SKM-1 treated with dmso at 0.1 percent for 144 hours (cell line): ENCODE results near the gene FN3K.
"Not testable (repeated sequence)": the region's sequence is repeated elsewhere in the genome, so short reads cannot be mapped to it uniquely, and the experiment has no call there.

Experiments used
- DNase-seq: peaks from one replicate; lab custom pipeline; 2025; ENCODE audit not compliant: unreplicated experiment; lab: John Stamatoyannopoulos, UW

FN3K gene

GRCh38 chr17:82772026-82772425 is 36.6 kb downstream of the FN3K start:
- DNase-seq: no peak

DNA sequence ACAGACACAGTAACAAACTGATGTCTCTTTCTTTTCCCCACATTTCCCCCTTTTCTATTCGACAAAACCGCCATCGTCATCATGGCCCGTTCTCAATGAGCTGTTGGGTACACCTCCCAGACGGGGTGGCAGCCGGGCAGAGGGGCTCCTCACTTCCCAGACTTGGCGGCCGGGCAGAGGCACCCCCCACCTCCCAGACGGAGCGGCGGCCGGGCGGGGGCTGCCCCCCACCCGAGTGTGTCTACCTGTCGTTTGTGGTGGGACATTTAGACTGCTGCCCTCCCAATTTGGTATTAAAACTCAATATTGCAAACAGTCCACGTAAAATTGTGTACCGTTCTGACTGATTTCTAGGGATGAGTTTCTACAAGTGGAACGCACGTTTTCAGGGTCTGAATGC is 39.0 kb downstream of the FN3K start:
- DNase-seq: not testable (repeated sequence)

DNA sequence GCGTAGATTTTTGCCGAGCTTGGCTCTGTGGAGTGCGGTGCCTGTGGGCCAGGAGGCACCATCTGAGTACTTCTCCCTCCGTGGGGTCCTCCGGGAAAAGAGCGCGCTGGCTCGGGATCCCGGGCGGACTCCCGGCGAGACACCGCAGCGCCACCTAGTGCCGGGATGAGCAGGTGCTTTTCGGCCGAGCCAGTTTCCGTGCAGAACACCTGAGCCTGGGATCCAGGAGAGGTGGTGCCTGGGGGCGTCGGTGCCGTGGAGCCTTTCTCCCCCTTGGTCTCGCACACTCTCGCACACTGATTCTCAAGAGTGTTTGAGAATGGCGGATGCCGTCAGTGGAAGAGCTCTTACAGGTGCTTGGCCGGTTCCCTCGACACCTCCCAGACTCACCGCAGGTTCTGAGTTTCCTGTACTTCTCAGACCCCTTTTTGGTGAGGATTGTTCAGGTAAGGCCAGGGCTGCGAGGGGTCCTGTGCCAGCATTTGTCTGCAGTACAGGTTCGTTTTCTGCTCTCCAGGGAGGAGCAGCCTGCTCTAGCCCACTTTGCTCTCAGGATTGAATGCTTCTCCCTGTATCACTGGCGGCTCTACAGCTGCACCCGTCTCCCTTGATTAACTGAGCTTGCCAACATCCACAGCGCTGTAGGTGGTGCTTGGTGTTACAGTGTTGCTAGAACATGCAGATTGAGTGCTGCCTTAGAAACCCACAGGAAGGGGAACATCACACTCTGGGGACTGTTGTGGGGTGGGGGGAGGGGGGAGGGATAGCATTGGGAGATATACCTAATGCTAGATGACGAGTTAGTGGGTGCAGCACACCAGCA is 39.8 kb downstream of the FN3K start:
- peak; percentile 7 for DNase-seq

- DNase-seq: no peak
Observed at GRCh38 chr17:82776454-82776853, 41.0 kb downstream of the FN3K start.

- DNase-seq: not testable (repeated sequence)
Observed at GRCh38 chr17:82777778-82778375, 42.5 kb downstream of the FN3K start.

DNA sequence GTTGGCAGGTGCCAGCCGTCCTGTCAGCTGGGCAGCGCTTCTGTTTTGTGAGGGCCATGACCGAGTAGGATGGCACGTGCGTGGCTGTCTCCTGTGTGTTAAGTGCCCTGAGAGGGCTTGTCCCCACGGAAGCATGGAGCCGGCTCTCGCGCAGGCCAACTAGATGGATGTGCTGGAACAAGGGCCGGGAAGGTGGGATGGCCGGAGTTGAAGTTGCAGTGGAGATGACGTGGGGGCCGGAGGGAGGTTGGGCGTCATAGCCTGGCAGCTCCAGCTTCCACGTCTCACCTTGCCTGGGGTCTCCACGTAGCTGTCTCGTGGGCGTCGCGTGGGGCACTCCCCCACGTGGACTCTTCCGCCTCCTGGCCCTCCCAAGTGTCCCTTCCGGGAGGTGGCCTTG is 44.1 kb downstream of the FN3K start:
- DNase-seq: no peak

- DNase-seq: no peak
Observed at GRCh38 chr17:82780195-82780594, 44.8 kb downstream of the FN3K start.

- DNase-seq: no peak
Observed at GRCh38 chr17:82780971-82781893, 45.8 kb downstream of the FN3K start.

- DNase-seq: peak; percentile 63
Observed at GRCh38 chr17:82781894-82782274, 46.5 kb downstream of the FN3K start.

- no peak for DNase-seq
Observed at GRCh38 chr17:82782657-82783207, 47.3 kb downstream of the FN3K start.

- no peak for DNase-seq
Observed at GRCh38 chr17:82783498-82783897, 48.1 kb downstream of the FN3K start.

- not testable (repeated sequence) for DNase-seq
Observed at GRCh38 chr17:82785581-82785980, 50.2 kb downstream of the FN3K start.

- no peak for DNase-seq
Observed at GRCh38 chr17:82786427-82786826, 51.0 kb downstream of the FN3K start.

DNA sequence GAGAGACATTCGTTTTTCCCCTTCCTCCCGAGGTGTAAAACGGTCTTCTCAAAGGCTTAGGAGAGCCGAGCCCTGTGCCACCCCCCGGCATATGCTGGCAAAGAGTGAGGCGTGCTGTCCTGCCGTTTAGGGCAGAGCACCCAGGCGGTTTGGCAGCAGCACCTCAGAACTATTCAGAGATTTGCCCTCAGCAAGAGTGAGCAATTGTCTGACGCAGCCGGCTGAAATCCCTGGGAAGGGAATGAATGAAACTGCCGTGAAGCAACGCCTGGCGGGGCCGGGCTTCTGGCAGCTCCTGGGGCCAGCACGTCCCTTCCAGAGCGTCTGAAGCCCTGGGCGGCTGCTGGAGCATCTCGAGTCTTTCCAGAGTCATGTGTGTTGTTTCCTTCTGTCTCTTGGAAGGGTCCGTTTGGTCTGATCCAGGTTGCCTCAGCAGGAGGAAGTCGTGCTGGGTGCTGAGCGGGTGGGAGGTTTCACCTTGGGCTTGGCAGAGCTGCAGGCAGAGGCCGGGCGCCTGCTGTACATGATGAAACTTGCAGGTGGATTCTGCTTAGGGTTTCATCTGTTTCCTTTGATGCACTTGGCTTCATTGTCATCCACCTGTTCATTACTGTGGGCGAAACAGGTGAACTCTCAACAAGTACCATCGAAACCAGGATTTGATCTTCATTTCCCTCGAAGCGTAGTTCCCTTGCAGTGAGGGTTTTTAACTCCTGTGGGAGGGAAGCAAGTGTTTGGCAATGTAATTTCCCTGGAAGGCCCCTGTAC is 51.9 kb downstream of the FN3K start:
- no peak for DNase-seq

DNA sequence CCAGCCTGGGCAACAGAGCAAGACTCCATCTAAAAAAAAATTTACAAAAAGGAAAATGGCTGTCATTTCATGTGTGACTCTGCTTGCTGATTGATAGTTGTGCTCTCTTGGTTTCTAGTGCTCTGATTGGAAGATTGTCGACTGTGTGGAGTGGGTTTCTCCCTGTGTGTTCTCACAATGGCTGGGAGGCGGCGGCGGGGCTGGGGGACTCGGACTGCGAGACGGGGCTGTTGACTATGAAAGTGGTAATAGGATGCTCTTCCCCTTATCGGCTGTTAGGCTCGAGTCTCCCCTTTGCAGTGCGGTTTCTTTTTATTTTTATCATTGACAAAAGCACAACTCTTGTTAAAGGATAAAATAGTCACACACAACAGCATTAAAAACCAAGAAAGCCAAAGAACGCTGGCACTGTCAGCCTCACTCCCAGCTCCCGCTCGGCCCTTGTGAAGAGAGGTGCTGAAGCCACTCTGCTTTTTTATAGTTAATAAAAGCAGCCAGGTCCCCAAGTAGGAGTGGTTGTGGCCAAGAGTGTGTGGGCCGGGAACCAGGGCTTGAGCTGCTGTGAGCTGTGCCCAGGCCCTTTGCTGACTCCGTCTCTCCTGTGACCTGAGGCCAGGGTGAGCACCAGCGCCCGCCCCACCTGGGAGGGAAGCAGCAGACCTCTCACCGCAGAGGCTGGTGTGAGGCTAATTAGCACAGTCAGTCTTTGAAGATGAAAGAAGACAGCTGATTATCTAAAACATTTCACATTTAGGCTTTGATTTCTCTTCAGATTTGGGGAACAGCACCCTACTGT is 53.0 kb downstream of the FN3K start:
- DNase-seq: no peak

DNA sequence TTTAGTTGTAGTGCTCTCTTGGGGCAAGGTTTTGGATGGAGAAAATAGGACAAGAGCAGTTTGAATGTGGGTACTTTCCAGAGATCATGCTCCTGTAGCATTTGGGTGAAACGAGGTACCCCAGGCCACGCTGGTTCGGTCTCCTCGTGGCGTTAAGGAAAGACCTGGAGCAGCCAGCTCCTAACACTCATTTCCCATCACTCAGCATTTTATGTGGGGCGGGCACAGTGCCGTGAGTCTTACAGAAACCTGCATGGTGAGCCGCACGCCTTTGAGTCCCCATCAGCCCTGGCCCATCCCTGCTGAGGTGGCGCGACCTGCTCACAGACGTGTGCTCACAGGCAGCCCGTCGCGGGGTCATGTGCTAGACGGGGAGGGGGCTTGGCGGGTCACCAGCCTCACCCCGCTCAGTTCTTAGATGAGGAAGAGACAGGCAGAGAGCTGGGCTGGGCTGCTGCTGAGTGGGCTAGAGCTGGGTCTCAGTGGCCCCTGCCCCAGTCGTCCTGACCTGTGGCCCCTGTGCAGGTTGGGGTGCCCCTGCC is 53.7 kb downstream of the FN3K start:
- no peak for DNase-seq

GRCh38 chr17:82789806-82790205 is 54.4 kb downstream of the FN3K start:
- DNase-seq: no peak

- no peak for DNase-seq
Observed at GRCh38 chr17:82790391-82790790, 55.0 kb downstream of the FN3K start.

- no peak for DNase-seq
Observed at GRCh38 chr17:82791532-82791931, 56.1 kb downstream of the FN3K start.
